ENCODE results near the gene ARRDC4.

Gene ARRDC4

DNA sequence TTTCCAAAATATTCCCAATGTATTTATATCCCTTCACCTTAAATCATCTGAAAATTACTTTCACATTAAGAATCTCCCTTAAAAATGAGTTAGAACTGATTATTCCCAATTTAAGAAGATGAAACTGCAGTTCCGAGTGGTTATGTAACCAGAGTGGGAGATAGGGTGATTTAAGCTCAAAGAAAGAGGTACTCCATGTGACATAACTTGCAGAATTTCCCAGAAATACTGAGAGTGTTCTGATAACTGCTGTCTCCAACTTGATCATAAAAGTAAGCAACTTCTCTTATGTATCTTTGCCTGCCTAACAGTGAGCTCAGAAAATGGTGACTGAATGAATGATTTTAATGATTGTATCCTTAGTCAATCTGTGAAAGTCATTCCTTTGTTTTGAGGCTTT, 32.3 kb downstream of the ARRDC4 start:
- in situ Hi-C loops (cut with HindIII; ENCODE audit: low sequenced_read_pairs) = no loop called here

DNA sequence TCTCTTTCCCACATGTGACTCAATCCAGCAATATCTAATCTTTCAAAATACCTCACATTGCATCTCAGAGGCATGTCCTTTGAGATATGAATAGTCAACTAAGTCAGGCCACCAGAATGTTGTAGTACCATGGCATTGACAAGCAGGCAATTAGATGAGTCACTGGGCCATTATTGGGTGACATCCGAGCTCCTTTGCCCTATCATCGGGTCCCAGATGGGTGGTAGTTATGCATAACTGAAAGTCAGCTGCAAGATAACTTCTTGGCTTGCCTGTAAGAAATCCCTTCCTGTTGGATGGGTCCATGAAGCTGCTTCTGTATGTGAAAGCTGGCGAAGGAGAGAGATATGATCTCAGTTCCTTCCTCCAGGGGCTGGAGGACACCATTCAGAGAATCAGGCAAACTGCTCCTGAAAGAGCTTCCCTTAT, 32.8 kb downstream of the ARRDC4 start:
- DNase-seq (ENCODE audit: low read depth, low spot score) = no peak
- H3K4me3 ChIP-seq (ENCODE audit: low read depth, low read length) = no peak overlapping the region
- no peak for TF ChIP-seq CTCF (IDR thresholded peaks at IDR 0.05; ENCODE audit: low read depth, low read length)
- in situ Hi-C loops (cut with HindIII; ENCODE audit: low sequenced_read_pairs) = no loop called here

More for the DNA sequence above, 32.3 kb downstream of the ARRDC4 start:
- no peak overlapping the region for H3K4me3 ChIP-seq (ENCODE audit: low read depth, low read length)
- no peak for DNase-seq (ENCODE audit: low read depth, low spot score)
- TF ChIP-seq CTCF (IDR thresholded peaks at IDR 0.05; ENCODE audit: low read depth, low read length) = no peak

DNA sequence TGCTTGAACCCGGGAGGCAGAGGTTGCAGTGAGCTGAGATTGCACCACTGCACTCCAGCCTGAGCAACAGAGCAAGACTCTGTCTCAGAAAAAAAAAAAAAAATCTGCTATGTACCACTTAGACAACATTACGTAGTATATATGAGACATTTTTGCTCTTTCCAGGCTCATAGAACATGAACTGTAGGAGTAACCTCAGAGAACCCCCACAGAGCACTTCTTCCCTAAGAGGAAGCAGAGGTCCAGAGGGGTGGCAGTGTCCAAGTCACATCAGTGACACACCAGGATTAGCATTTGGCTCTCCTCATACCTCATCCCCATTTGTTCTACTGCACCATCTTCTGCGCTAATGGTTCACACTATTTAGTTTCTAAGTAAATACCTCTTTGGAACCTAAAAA, 33.7 kb downstream of the ARRDC4 start:
- no peak for DNase-seq (ENCODE audit: low read depth, low spot score)
- no peak overlapping the region for H3K4me3 ChIP-seq (ENCODE audit: low read depth, low read length)
- TF ChIP-seq CTCF (IDR thresholded peaks at IDR 0.05; ENCODE audit: low read depth, low read length) = no peak
- in situ Hi-C loops (cut with HindIII; ENCODE audit: low sequenced_read_pairs) = no loop called here

GRCh38 chr15:97995192-97995591, 34.7 kb downstream of the ARRDC4 start:
- TF ChIP-seq CTCF (IDR thresholded peaks at IDR 0.05; ENCODE audit: low read depth, low read length) = no peak
- in situ Hi-C loops (cut with HindIII; ENCODE audit: low sequenced_read_pairs) = no loop called here
- DNase-seq (ENCODE audit: low read depth, low spot score) = no peak
- no peak overlapping the region for H3K4me3 ChIP-seq (ENCODE audit: low read depth, low read length)

DNA sequence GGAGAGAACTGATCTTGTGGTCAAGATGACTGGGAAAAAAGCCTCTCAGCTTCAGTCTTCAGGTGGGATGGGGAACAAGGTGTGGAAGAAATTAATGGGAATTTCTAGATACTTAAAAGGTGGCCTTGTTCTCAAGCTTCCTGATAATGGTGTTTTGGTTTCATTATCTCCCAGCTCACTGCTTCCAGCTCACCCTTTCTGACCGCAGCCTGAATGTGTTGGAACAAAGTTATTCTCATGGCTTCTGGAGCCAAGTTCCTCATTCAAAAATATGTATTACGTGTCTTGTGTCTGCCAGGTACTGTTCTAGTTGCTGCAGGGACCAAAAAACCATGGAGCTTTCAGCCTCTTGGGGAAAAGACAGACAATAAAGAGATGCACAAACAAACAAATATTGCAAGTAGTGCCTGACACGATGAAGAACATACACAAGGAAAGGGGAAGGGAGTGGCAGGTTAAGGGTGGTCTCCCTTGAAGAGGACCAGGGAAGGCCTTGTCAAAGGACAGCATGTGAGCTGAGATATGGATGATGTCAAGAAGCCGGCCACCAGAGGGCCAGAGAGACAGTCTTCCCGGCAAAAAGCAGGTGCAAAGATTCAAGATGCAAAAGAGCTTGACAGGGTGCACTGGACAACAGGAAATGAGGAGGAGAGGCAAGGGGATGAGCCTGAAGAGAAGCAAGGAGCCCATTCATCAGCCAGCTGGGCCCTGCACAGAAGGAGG, 35.5 kb downstream of the ARRDC4 start:
- no peak for TF ChIP-seq CTCF (IDR thresholded peaks at IDR 0.05; ENCODE audit: low read depth, low read length)
- no peak for DNase-seq (ENCODE audit: low read depth, low spot score)
- in situ Hi-C loops (cut with HindIII; ENCODE audit: low sequenced_read_pairs) = no loop called here
- no peak overlapping the region for H3K4me3 ChIP-seq (ENCODE audit: low read depth, low read length)

GRCh38 chr15:97998307-97999071, 38.0 kb downstream of the ARRDC4 start:
- in situ Hi-C loops (cut with HindIII; ENCODE audit: low sequenced_read_pairs) = no loop called here
- no peak for DNase-seq (ENCODE audit: low read depth, low spot score)
- TF ChIP-seq CTCF (IDR thresholded peaks at IDR 0.05; ENCODE audit: low read depth, low read length) = no peak
- no peak overlapping the region for H3K4me3 ChIP-seq (ENCODE audit: low read depth, low read length)
